SK-N-SH treated with all-trans-retinoic acid at 6 μM for 48 hours (cell line): ENCODE measurements around the gene GJA5.

ENCODE experiments used
- ATAC-seq: fragments of 200-7000 bp; cut with Tn5 transposase; 3 replicates; pipeline ENCODE4 v1.9.1; 2020; ENCODE audit warnings: mild to moderate bottlenecking, moderate library complexity
- ARNTL ChIP-seq: fragments of 450-650 bp; formaldehyde crosslinking; IDR thresholded peaks from 2 replicates; pipeline ENCODE4 v1.5.0; 2020; ENCODE audit warnings: low read depth, mild to moderate bottlenecking, moderate library complexity, borderline replicate concordance
- BACH2 ChIP-seq: fragments of 250-450 bp; sonication (Bioruptor Pico); IDR thresholded peaks from 2 replicates; pipeline ENCODE4 v1.9.0; 2021; ENCODE audit warnings: mild to moderate bottlenecking, borderline replicate concordance
- CSDC2 ChIP-seq: fragments of 250-450 bp; sonication (Bioruptor Pico); IDR thresholded peaks from 2 replicates; pipeline ENCODE4 v1.5.0; 2020; ENCODE audit warnings: mild to moderate bottlenecking, moderate library complexity
- ESRRG ChIP-seq: fragments of 250-450 bp; sonication (Bioruptor Pico); IDR thresholded peaks from 2 replicates; pipeline ENCODE4 v1.6.1; 2021; ENCODE audit warnings: mild to moderate bottlenecking
- GLIS3 ChIP-seq: fragments of 250-450 bp; sonication (Bioruptor Pico); IDR thresholded peaks from 2 replicates; pipeline ENCODE4 v1.5.0; 2020; ENCODE audit warnings: mild to moderate bottlenecking, moderate library complexity
- OSR1 ChIP-seq: fragments of 250-450 bp; sonication (Bioruptor Pico); IDR thresholded peaks from 2 replicates; pipeline ENCODE4 v1.8.0; 2022; ENCODE audit warnings: moderate library complexity, mild to moderate bottlenecking, inconsistent platforms
- PPARA ChIP-seq: fragments of 250-450 bp; sonication (Bioruptor Pico); IDR thresholded peaks from 2 replicates; pipeline ENCODE4 v1.5.0; 2020; ENCODE audit warnings: mild to moderate bottlenecking, borderline replicate concordance
- RARB ChIP-seq: fragments of 250-450 bp; sonication (Bioruptor Pico); IDR thresholded peaks from 2 replicates; pipeline ENCODE4 v1.8.0; 2021; ENCODE audit warnings: mild to moderate bottlenecking, moderate library complexity
- SNAI2 ChIP-seq: fragments of 250-450 bp; sonication (Bioruptor Pico); IDR thresholded peaks from 2 replicates; pipeline ENCODE4 v1.5.0; 2020; ENCODE audit warnings: mild to moderate bottlenecking, moderate library complexity
- TCF4 ChIP-seq: fragments of 250-450 bp; sonication (Bioruptor Pico); IDR thresholded peaks from 2 replicates; pipeline ENCODE4 v1.8.0; 2021; ENCODE audit warnings: mild to moderate bottlenecking, moderate library complexity, borderline replicate concordance
- TOX ChIP-seq: fragments of 250-450 bp; sonication (Bioruptor Pico); IDR thresholded peaks from 2 replicates; pipeline ENCODE4 v1.8.0; 2021; ENCODE audit warnings: mild to moderate bottlenecking, moderate library complexity, borderline replicate concordance
- TSHZ2 ChIP-seq: fragments of 250-450 bp; sonication (Bioruptor Pico); IDR thresholded peaks from 2 replicates; pipeline ENCODE4 v1.5.0; 2020; ENCODE audit warnings: mild to moderate bottlenecking, moderate library complexity
- ZC3H10 ChIP-seq: fragments of 250-450 bp; sonication (Bioruptor Pico); IDR thresholded peaks from 2 replicates; pipeline ENCODE4 v1.5.1; 2021; ENCODE audit warnings: mild to moderate bottlenecking, moderate library complexity
- ZFP3 ChIP-seq: fragments of 250-450 bp; sonication (Bioruptor Pico); IDR thresholded peaks from 2 replicates; pipeline ENCODE4 v1.5.0; 2020; ENCODE audit warnings: mild to moderate bottlenecking, moderate library complexity
- ZFP30 ChIP-seq: fragments of 450-650 bp; formaldehyde crosslinking; IDR thresholded peaks from 2 replicates; pipeline ENCODE4 v1.5.0; 2022; ENCODE audit warnings: mild to moderate bottlenecking, moderate library complexity
- ZNF565 ChIP-seq: fragments of 450-650 bp; formaldehyde crosslinking; conservative IDR thresholded peaks from 2 replicates; pipeline ENCODE4 v1.5.0; 2020; ENCODE audit warnings: low read depth, mild to moderate bottlenecking, moderate library complexity
- ZNF70 ChIP-seq: fragments of 450-650 bp; formaldehyde crosslinking; IDR thresholded peaks from 2 replicates; pipeline ENCODE4 v1.5.0; 2020; ENCODE audit warnings: mild to moderate bottlenecking, moderate library complexity
- TF ChIP-seq, protein P1 (sequence below): fragments of 250-450 bp; sonication (Bioruptor Pico); IDR thresholded peaks from 2 replicates; pipeline ENCODE4 v1.8.0; 2021; ENCODE audit warnings: low read depth, mild to moderate bottlenecking, moderate library complexity, borderline replicate concordance
- TF ChIP-seq, protein P2 (sequence below): fragments of 250-450 bp; sonication (Bioruptor Pico); IDR thresholded peaks from 2 replicates; pipeline ENCODE4 v1.8.0; 2020; ENCODE audit warnings: mild to moderate bottlenecking, moderate library complexity, borderline replicate concordance
- TF ChIP-seq, protein P3 (sequence below): fragments of 250-450 bp; sonication (Bioruptor Pico); IDR thresholded peaks from 2 replicates; pipeline ENCODE4 v1.5.1; 2020; ENCODE audit warnings: low read depth, mild to moderate bottlenecking, moderate library complexity

GJA5 gene

DNA sequence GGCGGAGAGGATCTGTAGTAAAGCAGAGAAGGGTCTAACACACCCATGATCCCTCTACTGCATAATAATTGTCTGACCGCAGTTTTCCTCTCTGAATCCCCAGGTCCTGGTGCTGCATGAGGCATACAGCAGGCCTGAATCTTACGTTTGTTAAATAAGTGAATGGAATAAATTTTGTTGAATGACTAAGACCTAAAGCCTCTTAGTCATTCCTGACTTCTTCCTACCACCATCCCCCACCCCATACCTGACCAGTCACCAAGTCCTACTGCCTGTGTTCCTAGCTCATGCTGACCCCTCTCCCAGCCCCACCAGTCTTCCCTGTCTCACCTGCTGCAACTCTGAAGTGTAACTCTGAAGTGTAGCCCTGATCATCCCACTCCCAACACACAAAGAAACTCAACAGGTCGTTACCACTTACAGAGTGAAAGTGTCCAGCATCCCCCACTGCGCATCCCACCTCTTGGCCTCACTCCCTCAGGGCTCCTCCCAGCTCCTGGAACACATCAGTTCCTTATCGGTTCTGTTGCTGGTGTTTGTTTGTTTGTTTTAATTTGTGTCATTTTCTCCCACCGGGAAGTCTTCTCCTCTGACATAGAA is 9.7 kb downstream of the GJA5 start (continued):
- TF ChIP-seq TOX (CRISPR knock-in tag) (no peak), BACH2 (CRISPR knock-in tag) (no peak), ZNF70 (CRISPR knock-in tag) (no peak), TCF4 (CRISPR knock-in tag) (no peak), ARNTL (no peak)
- TF ChIP-seq, protein P1, sequence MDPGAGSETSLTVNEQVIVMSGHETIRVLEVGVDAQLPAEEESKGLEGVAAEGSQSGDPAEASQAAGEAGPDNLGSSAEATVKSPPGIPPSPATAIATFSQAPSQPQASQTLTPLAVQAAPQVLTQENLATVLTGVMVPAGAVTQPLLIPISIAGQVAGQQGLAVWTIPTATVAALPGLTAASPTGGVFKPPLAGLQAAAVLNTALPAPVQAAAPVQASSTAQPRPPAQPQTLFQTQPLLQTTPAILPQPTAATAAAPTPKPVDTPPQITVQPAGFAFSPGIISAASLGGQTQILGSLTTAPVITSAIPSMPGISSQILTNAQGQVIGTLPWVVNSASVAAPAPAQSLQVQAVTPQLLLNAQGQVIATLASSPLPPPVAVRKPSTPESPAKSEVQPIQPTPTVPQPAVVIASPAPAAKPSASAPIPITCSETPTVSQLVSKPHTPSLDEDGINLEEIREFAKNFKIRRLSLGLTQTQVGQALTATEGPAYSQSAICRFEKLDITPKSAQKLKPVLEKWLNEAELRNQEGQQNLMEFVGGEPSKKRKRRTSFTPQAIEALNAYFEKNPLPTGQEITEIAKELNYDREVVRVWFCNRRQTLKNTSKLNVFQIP = no peak

DNA sequence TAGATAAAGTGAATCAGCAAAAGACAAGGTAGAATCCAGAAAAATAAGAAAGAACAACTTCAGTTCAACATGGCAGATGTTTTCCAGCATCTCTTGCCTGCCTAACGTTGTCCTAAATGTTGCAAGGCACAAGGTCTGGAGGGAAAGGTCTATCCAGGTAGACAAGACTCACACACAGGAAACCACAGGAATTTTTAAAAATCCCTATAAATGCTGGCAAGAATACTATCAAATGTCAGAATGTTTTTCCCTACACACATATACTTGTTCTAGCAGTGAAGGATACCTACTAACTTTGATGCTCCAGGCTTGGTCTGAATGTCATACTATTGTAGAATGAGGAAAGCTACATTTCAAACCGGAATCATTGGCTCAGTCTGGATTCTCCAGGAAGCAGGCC is 10.6 kb downstream of the GJA5 start:
- ATAC-seq = no peak
- no peak for TF ChIP-seq BACH2 (CRISPR knock-in tag)
- no peak for TF ChIP-seq ESRRG (CRISPR knock-in tag)
- TF ChIP-seq ZC3H10 (CRISPR knock-in tag) = no peak
- no peak for TF ChIP-seq ZFP30 (CRISPR knock-in tag)
- TF ChIP-seq PPARA (CRISPR knock-in tag) = no peak
- TF ChIP-seq ZNF70 (CRISPR knock-in tag) = no peak
- TF ChIP-seq TSHZ2 (CRISPR knock-in tag) = no peak
- TF ChIP-seq ARNTL = no peak
- TF ChIP-seq TOX (CRISPR knock-in tag) = no peak
- TF ChIP-seq CSDC2 (CRISPR knock-in tag) = no peak
- TF ChIP-seq SNAI2 (CRISPR knock-in tag) = no peak
- TF ChIP-seq GLIS3 = no peak
- TF ChIP-seq, protein P2, sequence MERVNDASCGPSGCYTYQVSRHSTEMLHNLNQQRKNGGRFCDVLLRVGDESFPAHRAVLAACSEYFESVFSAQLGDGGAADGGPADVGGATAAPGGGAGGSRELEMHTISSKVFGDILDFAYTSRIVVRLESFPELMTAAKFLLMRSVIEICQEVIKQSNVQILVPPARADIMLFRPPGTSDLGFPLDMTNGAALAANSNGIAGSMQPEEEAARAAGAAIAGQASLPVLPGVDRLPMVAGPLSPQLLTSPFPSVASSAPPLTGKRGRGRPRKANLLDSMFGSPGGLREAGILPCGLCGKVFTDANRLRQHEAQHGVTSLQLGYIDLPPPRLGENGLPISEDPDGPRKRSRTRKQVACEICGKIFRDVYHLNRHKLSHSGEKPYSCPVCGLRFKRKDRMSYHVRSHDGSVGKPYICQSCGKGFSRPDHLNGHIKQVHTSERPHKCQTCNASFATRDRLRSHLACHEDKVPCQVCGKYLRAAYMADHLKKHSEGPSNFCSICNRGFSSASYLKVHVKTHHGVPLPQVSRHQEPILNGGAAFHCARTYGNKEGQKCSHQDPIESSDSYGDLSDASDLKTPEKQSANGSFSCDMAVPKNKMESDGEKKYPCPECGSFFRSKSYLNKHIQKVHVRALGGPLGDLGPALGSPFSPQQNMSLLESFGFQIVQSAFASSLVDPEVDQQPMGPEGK (CRISPR knock-in tag) = no peak
- TF ChIP-seq OSR1 (CRISPR knock-in tag) = no peak
- TF ChIP-seq RARB (CRISPR knock-in tag) = no peak
- TF ChIP-seq ZNF565 (CRISPR knock-in tag) = no peak
- TF ChIP-seq, protein P1 = no peak
- TF ChIP-seq, protein P3, sequence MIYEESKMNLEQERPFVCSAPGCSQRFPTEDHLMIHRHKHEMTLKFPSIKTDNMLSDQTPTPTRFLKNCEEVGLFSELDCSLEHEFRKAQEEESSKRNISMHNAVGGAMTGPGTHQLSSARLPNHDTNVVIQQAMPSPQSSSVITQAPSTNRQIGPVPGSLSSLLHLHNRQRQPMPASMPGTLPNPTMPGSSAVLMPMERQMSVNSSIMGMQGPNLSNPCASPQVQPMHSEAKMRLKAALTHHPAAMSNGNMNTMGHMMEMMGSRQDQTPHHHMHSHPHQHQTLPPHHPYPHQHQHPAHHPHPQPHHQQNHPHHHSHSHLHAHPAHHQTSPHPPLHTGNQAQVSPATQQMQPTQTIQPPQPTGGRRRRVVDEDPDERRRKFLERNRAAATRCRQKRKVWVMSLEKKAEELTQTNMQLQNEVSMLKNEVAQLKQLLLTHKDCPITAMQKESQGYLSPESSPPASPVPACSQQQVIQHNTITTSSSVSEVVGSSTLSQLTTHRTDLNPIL (CRISPR knock-in tag) = no peak
- no peak for TF ChIP-seq TCF4 (CRISPR knock-in tag)
- no peak for TF ChIP-seq ZFP3 (CRISPR knock-in tag)

GRCh38 chr1:147748676-147749350 is 11.6 kb downstream of the GJA5 start:
- no peak for ATAC-seq
- no peak for TF ChIP-seq RARB (CRISPR knock-in tag)
